Left ventricle myocardium inferior (tissue), 1 donor: Measurements from ENCODE around the gene PARD6G. TPM values are rescaled to one million over a fixed set of nuclear protein-coding genes. Genes with fewer than 3 reads are reported as not detected.
"Not testable (repeated sequence)": the region's sequence is repeated elsewhere in the genome, so short reads cannot be mapped to it uniquely, and the experiment has no call there.

Experiments
- DNase-seq: peaks from one replicate; pipeline ENCODE4 v3.0.0-alpha.2; 2020
- H3K27ac ChIP-seq: fragments of 200-600 bp; replicated peaks from 2 replicates; pipeline ENCODE4 v1.8.0; 2021
- H3K27me3 ChIP-seq: fragments of 200-600 bp; 2 replicates; pipeline ENCODE4 v1.8.0; 2021; ENCODE audit warnings: low read depth
- H3K36me3 ChIP-seq: fragments of 200-600 bp; 2 replicates; pipeline ENCODE4 v1.8.0; 2021
- H3K4me1 ChIP-seq: fragments of 200-600 bp; 2 replicates; pipeline ENCODE4 v1.8.0; 2021
- H3K4me3 ChIP-seq: fragments of 200-600 bp; 2 replicates; pipeline ENCODE4 v1.8.0; 2021; ENCODE audit warnings: mild to moderate bottlenecking, moderate library complexity
- H3K9me3 ChIP-seq: fragments of 200-600 bp; replicated peaks from 2 replicates; pipeline ENCODE4 v1.8.0; 2021
- CTCF ChIP-seq: fragments of 200-600 bp; IDR thresholded peaks from 2 replicates; pipeline ENCODE4 v1.8.0; 2021; ENCODE audit warnings: antibody characterized with exemption, mild to moderate bottlenecking, borderline replicate concordance
- intact Hi-C: fragments of 100-400 bp; cut with micrococcal nuclease; formaldehyde crosslinking; loops from one replicate; pipeline ENCODE4 v1.11.0; 2022
- total RNA-seq: library from RNA; stranded (reverse); fragmentation: NEBNext Ultra II Directional; extraction: Animal tissue kit (Norgen Biotek cat#: 25700); gene quantifications from one replicate; pipeline ENCODE4 v1.2.1, GENCODE V29; 2021
- donor health status: DM: no; HTN: yes; CAD: no; lungs with severe emphysema.

Gene PARD6G
- total RNA-seq, 1 donor from 2014 or later: 2.0 TPM

GRCh38 chr18:80238651-80239260, 8.6 kb downstream of the PARD6G start:
- H3K9me3 ChIP-seq: peaks cover 9% of the 10 kb centered on the region
- H3K36me3 ChIP-seq: no peaks in the 10 kb centered on the region
- no peak for TF ChIP-seq CTCF
- H3K4me1 ChIP-seq: no peaks in the 10 kb centered on the region
- peaks cover 3% of the 10 kb centered on the region for H3K27me3 ChIP-seq
- intact Hi-C loops: no loop called here
- H3K4me3 ChIP-seq: no peak overlapping the region
- DNase-seq: no peak
- no peak overlapping the region for H3K27ac ChIP-seq

GRCh38 chr18:80237519-80237918, 9.8 kb downstream of the PARD6G start:
- H3K27me3 ChIP-seq, H3K4me1 ChIP-seq, intact Hi-C loops, H3K4me3 ChIP-seq, H3K36me3 ChIP-seq, H3K9me3 ChIP-seq, DNase-seq, H3K27ac ChIP-seq: not testable (repeated sequence)

- H3K36me3 ChIP-seq: no peaks in the 10 kb centered on the region
- H3K27ac ChIP-seq: no peak overlapping the region
- no peaks in the 10 kb centered on the region for H3K27me3 ChIP-seq
- no peak for DNase-seq
- no peak overlapping the region for H3K4me3 ChIP-seq
- intact Hi-C loops: no loop called here
- H3K9me3 ChIP-seq: peaks cover 9% of the 10 kb centered on the region
- TF ChIP-seq CTCF: no peak
- no peaks in the 10 kb centered on the region for H3K4me1 ChIP-seq
These were observed 12.9 kb downstream of the PARD6G start for GRCh38 chr18:80234398-80234797.

- Histone ChIP-seq H3K9me3 (peaks cover 9% of the 10 kb centered on the region), H3K36me3 (no peaks in the 10 kb centered on the region), H3K4me1 (no peaks in the 10 kb centered on the region), H3K27ac (no peak overlapping the region), H3K27me3 (no peaks in the 10 kb centered on the region), H3K4me3 (no peak overlapping the region)
- intact Hi-C loops: no loop called here
- no peak for DNase-seq
- no peak for TF ChIP-seq CTCF
These were observed 13.4 kb downstream of the PARD6G start for GRCh38 chr18:80233899-80234298.

GRCh38 chr18:80233201-80233835, 14.0 kb downstream of the PARD6G start:
- Histone ChIP-seq H3K27ac (no peak overlapping the region), H3K9me3 (peaks cover 9% of the 10 kb centered on the region), H3K4me1 (no peaks in the 10 kb centered on the region), H3K4me3 (no peak overlapping the region), H3K36me3 (no peaks in the 10 kb centered on the region), H3K27me3 (no peaks in the 10 kb centered on the region)
- no peak for DNase-seq
- intact Hi-C loops: no loop called here
- no peak for TF ChIP-seq CTCF

GRCh38 chr18:80232710-80233109, 14.6 kb downstream of the PARD6G start:
- intact Hi-C loops: no loop called here
- no peak overlapping the region for H3K27ac ChIP-seq
- H3K36me3 ChIP-seq: no peaks in the 10 kb centered on the region
- H3K4me3 ChIP-seq: no peak overlapping the region
- TF ChIP-seq CTCF: no peak
- H3K27me3 ChIP-seq: no peaks in the 10 kb centered on the region
- no peaks in the 10 kb centered on the region for H3K4me1 ChIP-seq
- DNase-seq: no peak
- peaks cover 9% of the 10 kb centered on the region for H3K9me3 ChIP-seq
